OCI-LY1 (cell line): ENCODE results near the gene ADARB2.

Source experiments
- CTCF ChIP-seq: fragments of 200-600 bp; sonication (generic), shearing (Covaris generic); IDR thresholded peaks from 2 replicates; pipeline ENCODE4 v1.5.1; 2017; ENCODE audit warnings: mild to moderate bottlenecking, antibody characterized with exemption, low read length, moderate library complexity, mixed read lengths
- EZH2 ChIP-seq: fragments of 200-600 bp; sonication (generic), shearing (Covaris generic); IDR thresholded peaks from 2 replicates; pipeline ENCODE4 v1.8.0; 2017; ENCODE audit warnings: borderline replicate concordance, mixed run types, mild to moderate bottlenecking, antibody characterized with exemption, low read length, moderate library complexity, mixed read lengths

- TF ChIP-seq CTCF (no peak), EZH2 (no peak)
Measured at GRCh38 chr10:1300218-1300617, 437.1 kb downstream of the ADARB2 start.
